Renal cortex interstitium (tissue), 11 donors: Measurements from ENCODE around the gene SLFN14. TPM values are rescaled to one million over a fixed set of nuclear protein-coding genes. Genes with fewer than 3 reads are reported as not detected.
"Not testable (repeated sequence)": the region's sequence is repeated elsewhere in the genome, so short reads cannot be mapped to it uniquely, and the experiment has no call there.

Source experiments
- DNase-seq, 11 donors: peaks; one replicate each; pipeline ENCODE4 v3.0.0-alpha.2; 2013; ENCODE audit warnings: low read depth in 9 of 11, low spot score in 4 of 11; ENCODE audit errors: extremely low read depth in 1 of 11
- polyA plus RNA-seq, 3 donors: library from polyadenylated mRNA; unstranded; fragments of 120-200 nt; gene quantifications; one replicate each; pipeline ENCODE4 v1.2.1, GENCODE V29; 2013; ENCODE audit not compliant: insufficient read length in 3 of 3

Gene SLFN14
- polyA plus RNA-seq, 3 donors, result 0.18 to 0.23 (median 0.19) TPM

- DNase-seq, result no peak
Observed at GRCh38 chr17:35568561-35568960, 7.9 kb upstream of the SLFN14 start.

GRCh38 chr17:35566968-35567367 lies 6.3 kb upstream of the SLFN14 start:
- DNase-seq, result no peak

DNA sequence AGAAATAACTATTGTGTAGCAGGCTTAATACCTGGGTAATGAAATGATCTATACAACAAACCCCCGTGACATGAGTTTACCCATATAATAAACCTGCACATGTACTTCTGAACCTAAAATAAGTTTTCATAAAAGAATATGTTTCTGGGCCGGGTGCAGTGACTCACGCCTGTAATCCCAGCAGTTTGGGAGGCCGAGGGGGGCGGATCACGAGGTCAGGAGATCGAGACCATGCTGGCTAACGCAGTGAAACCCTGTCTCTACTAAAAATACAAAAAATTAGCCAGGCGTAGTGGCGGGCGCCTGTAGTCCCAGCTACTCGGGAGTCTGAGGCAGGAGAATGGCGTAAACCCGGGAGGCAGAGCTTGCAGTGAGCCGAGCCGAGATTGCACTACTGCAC lies 2.6 kb upstream of the SLFN14 start:
- DNase-seq, result not testable (repeated sequence)

- no peak for DNase-seq
Observed at GRCh38 chr17:35559495-35560210, 966 bp downstream of the SLFN14 start.

GRCh38 chr17:35557353-35557752 lies 3.3 kb downstream of the SLFN14 start:
- no peak for DNase-seq

GRCh38 chr17:35555691-35556090 lies 4.9 kb downstream of the SLFN14 start:
- DNase-seq, result no peak

GRCh38 chr17:35554668-35555067 lies 6.0 kb downstream of the SLFN14 start:
- DNase-seq, result no peak

GRCh38 chr17:35553310-35553709 lies 7.3 kb downstream of the SLFN14 start:
- DNase-seq, result no peak

DNA sequence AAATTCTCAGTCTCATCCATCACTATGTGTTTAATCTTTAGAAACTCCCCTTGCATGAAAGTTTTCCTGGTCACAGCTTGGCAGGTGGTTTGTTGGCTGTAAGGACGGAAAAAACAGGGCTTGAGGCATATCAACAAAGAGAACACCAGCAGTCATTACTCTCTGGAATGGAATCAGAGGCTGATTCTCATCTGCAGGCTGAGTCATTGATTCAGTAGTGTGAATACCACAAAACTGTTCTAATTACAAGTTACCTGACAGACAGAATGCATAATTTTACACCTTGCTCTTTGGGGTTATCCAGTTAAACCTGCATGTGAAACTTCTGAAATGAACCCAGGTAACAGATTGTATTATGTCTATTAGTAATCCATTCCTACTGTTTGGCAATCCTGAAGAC lies 11.6 kb downstream of the SLFN14 start:
- DNase-seq, result no peak

GRCh38 chr17:35548208-35548810 lies 12.3 kb downstream of the SLFN14 start:
- no peak for DNase-seq

DNA sequence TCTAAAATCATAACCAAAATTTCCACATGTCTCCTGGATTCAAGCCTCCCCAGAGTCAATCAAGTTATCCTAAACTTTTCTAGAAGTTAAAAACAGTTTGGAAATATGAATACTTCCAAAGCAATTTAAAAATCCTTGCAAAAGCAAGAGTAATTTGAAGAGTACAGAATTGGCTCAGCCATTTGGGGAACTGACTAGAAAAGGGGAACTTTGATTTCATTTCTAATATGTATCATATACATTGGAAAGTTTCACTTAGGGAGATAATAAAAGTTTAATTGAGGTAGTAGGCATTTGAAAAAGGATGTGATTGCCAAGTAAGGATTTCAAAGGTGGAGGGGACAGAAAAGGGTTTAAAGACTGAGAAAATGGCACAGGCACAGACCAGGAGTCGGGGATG lies 14.1 kb downstream of the SLFN14 start:
- no peak for DNase-seq

DNA sequence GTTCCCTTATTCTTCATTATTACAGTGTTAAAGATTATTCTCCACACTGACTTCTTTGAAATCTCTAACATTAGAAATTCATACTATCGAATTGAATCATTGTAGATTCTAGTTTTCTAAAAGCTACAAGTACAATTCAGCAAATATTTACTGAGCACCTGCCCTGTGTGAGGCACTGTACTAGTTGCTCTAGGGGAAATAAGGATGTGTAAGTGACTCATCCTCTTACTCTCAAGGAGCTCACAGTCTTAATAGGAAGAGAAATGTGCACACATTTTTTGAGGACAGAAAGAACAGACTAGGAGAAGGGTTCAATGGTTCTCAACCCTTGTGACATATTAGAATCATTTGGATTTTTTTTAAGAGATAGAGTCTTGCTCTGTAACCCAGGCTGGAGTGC lies 15.5 kb downstream of the SLFN14 start:
- DNase-seq, result no peak

DNA sequence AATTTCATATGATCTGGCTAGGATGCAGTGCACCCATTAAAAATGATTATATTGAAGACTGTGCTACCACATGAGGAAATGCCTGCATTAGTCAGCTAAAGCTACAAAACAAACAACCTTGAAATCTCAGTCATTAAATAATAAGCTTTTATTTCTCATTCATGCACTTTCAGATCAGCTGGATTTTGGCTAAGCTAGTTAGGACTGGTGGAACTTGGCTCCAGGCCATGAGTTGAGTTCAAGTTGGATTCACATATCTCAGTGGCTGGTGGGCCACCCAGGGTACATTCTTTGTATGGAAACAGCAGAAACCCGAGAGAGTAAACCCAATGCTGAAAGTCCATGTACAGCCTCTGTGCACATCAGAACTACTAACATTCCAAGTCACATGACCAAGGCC lies 16.8 kb downstream of the SLFN14 start:
- no peak for DNase-seq

DNA sequence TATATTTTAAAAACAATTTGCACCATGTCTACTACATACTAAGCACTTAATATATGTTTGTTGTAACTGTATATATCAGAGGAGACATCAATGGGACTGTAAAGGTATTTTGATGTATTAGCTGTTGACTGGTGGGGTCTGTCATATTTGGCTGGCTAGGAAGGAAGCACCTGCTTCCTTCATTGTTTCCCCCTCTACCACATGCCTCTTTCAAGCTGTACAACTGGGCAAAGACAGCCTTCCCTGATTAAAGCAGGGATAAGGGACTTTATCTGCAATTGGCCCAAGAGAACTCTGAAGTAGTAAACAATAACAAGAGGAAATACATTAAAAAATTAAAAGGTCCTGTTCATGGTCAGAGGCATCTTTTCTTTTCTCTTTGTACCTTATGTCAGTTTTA lies 17.6 kb downstream of the SLFN14 start:
- no peak for DNase-seq

- no peak for DNase-seq
Observed at GRCh38 chr17:35541434-35541833, 19.2 kb downstream of the SLFN14 start.

- peak in 2 of 11 donors; percentile 8 to 16 for DNase-seq
Observed at GRCh38 chr17:35540589-35541404, 19.8 kb downstream of the SLFN14 start.

DNA sequence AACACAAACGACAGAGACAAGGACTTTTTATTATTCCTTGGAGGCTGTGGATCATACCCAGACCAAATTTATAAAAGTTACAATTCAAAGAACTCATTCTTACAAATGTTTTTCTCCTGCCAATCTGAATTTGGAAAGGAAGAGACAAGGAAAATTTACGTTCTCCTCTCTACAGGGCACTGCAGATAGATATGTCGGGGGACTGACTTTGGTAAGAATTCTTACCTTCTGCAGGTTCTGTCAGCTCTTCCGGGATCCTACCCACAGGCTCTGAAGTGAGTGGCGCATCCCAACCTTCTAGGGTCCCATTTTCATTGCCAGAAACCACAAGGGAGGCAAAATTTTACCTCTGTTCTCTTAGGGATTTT lies 21.0 kb downstream of the SLFN14 start:
- no peak for DNase-seq

- DNase-seq, result no peak
Observed at GRCh38 chr17:35537601-35538141, 22.9 kb downstream of the SLFN14 start, which contains the start of gene SLFN12L. TSS of gene SLFN12L (minus strand) at chr17:35537678. CDS start at chr17:35522364, 15,314 bp downstream.

- no peak for DNase-seq
Observed at GRCh38 chr17:35536664-35537171, 23.9 kb downstream of the SLFN14 start.

- not testable (repeated sequence) for DNase-seq
Observed at GRCh38 chr17:35535406-35535805, 25.2 kb downstream of the SLFN14 start.
